Ovary (tissue), 9 donors: ENCODE data around the gene EYS. TPM values are rescaled to one million over a fixed set of nuclear protein-coding genes. Genes with fewer than 3 reads are reported as not detected.

Source experiments
- DNase-seq, 5 donors: peaks; one replicate each; pipeline ENCODE4 v3.0.0-alpha.2; 2019 to 2020
- H3K27ac ChIP-seq, 2 donors: fragments of 200-600 bp; one replicate each; pipeline versions ENCODE4 v1.5.1 to v1.8.0; 2019 to 2022
- H3K27me3 ChIP-seq: fragments of 200-600 bp; one replicate; pipeline ENCODE4 v1.8.0; 2022
- H3K36me3 ChIP-seq: fragments of 200-600 bp; sonication (generic); one replicate; pipeline ENCODE4 v1.5.1; 2019
- H3K4me1 ChIP-seq: one replicate; pipeline ENCODE4 v1.8.1; 2013; ENCODE audit warnings: mild to moderate bottlenecking, moderate library complexity; ENCODE audit not compliant: insufficient read depth
- H3K4me3 ChIP-seq: fragments of 200-600 bp; sonication (generic); one replicate; pipeline ENCODE4 v1.5.1; 2017
- H3K9me3 ChIP-seq, 2 donors: fragments of 200-600 bp in 1 of 2; sonication (generic) in 1 of 2; one replicate each; pipeline versions ENCODE4 v1.5.1 to v1.8.1; 2013 to 2019; ENCODE audit warnings: mild to moderate bottlenecking in 1 of 2, moderate library complexity in 1 of 2
- EP300 ChIP-seq: sonication (generic); formaldehyde crosslinking; IDR thresholded peaks from one replicate; pipeline ENCODE4 v1.6.1; 2017; ENCODE audit warnings: antibody characterized with exemption
- POLR2A ChIP-seq: fragments of 450-650 bp; IDR thresholded peaks from one replicate; pipeline ENCODE4 v1.6.1; 2017; ENCODE audit warnings: antibody characterized with exemption, mild to moderate bottlenecking, moderate library complexity
- WGBS, 3 donors: extraction: QIAGEN DNeasy Blood & Tissue Kit in 1 of 3; methylation state at CpG; one replicate each; pipeline versions ENCODE4 v1.1.5 to v1.1.7; 2013 to 2017; 5-methylcytosine and 5-hydroxymethylcytosine counted together
- intact Hi-C, 4 donors: fragments of 100-400 bp; cut with DNase I; formaldehyde crosslinking; loops; one replicate each; pipeline versions ENCODE4 v1.11.0 to v1.15.1; 2022 to 2023
- polyA plus RNA-seq, 2 donors: library from polyadenylated mRNA; stranded (reverse); fragments of 200-250 nt in 1 of 2; fragments of 350-450 nt in 1 of 2; fragmentation: Illumina TruSeq in 1 of 2; extraction: RNeasy Lipid Tissue Mini Kit (QIAGEN cat#74804) in 1 of 2; gene quantifications; one replicate each; pipeline ENCODE4 v1.2.3, GENCODE V29; 2013 to 2014
- total RNA-seq, 7 donors: library from RNA; depleted of rRNA in 2 of 7; stranded (reverse); fragments of >200 nt in 2 of 7; fragmentation: NEBNext Ultra II Directional in 3 of 7; extraction: Animal tissue kit (Norgen Biotek cat#: 25700) in 3 of 7; gene quantifications; one replicate each; pipeline versions ENCODE4 v1.1.0 to v1.2.4, GENCODE V29; 2016 to 2023
- TF ChIP-seq, protein P1 (sequence below), 3 donors: fragments of 450-650 bp in 2 of 3; fragments of 200-600 bp in 1 of 3; IDR thresholded peaks; one replicate each; pipeline versions ENCODE4 v1.5.1 to v1.8.0; 2016 to 2022; ENCODE audit warnings: antibody characterized with exemption in 3 of 3, mild to moderate bottlenecking in 1 of 3
- donor health status: DM: no; HTN: no; CAD: no; lungs with moderate emphysema.
- donor health status: DM: no; HTN: no; CAD: no.
- donor health status: Bipolar disorder and iron deficiency.
- donor health status: DM: yes; HTN: yes; CAD: no.
- donor health status: DM: no; HTN: no; CAD: no.
- donor health status: DM: yes; HTN: yes; CAD: no.

The EYS gene
- total and polyA plus RNA-seq, 9 donors, result under 0.01 to 0.03 (median 0.01) TPM; not detected in 6

GRCh38 chr6:65161661-65162060, 545.4 kb downstream of the EYS start:
- no peaks in the 10 kb centered on the region for H3K9me3 ChIP-seq
- H3K27ac ChIP-seq, result no peak overlapping the region
- no peak for DNase-seq
- H3K4me1 ChIP-seq, result no peaks in the 10 kb centered on the region
- TF ChIP-seq EP300 (no peak), POLR2A (no peak)
- TF ChIP-seq, protein P1, sequence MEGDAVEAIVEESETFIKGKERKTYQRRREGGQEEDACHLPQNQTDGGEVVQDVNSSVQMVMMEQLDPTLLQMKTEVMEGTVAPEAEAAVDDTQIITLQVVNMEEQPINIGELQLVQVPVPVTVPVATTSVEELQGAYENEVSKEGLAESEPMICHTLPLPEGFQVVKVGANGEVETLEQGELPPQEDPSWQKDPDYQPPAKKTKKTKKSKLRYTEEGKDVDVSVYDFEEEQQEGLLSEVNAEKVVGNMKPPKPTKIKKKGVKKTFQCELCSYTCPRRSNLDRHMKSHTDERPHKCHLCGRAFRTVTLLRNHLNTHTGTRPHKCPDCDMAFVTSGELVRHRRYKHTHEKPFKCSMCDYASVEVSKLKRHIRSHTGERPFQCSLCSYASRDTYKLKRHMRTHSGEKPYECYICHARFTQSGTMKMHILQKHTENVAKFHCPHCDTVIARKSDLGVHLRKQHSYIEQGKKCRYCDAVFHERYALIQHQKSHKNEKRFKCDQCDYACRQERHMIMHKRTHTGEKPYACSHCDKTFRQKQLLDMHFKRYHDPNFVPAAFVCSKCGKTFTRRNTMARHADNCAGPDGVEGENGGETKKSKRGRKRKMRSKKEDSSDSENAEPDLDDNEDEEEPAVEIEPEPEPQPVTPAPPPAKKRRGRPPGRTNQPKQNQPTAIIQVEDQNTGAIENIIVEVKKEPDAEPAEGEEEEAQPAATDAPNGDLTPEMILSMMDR (IDR thresholded peaks at IDR 0.05), result no peak
- H3K4me3 ChIP-seq, result no peak overlapping the region
- H3K36me3 ChIP-seq, result no peaks in the 10 kb centered on the region
- intact Hi-C loops, result no loop called here
- no peaks in the 10 kb centered on the region for H3K27me3 ChIP-seq
- 0 to 13% (median 6%) methylated on average over 1 of the region's 1 CpG for WGBS, 3 donors

DNA sequence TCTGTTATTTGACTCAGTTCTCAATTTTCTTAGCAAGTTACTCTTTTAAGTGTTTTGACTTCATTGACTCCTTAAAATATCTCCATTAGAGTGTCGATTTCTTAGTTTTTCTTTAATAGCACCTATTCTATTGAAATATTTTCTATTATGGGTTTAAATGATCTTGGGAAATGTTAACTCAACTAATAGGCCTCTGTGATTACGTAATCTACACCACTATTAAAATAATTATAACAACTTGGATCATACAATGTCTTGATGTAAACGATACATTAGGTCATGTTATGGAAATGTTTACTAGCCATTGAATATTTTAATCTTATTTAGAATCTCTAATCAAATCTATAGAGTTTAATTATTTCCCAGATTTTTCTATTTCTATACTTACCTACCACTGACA, 550.0 kb downstream of the EYS start:
- Histone ChIP-seq H3K27me3 (no peaks in the 10 kb centered on the region), H3K9me3 (no peaks in the 10 kb centered on the region), H3K4me1 (no peaks in the 10 kb centered on the region), H3K36me3 (no peaks in the 10 kb centered on the region), H3K27ac (no peak overlapping the region), H3K4me3 (no peak overlapping the region)
- 31 to 60% (median 46%) methylated on average over 3 of the region's 3 CpGs for WGBS, 3 donors
- DNase-seq, result no peak
- TF ChIP-seq POLR2A, result no peak
- TF ChIP-seq, protein P1 (IDR thresholded peaks at IDR 0.05), result no peak
- no peak for TF ChIP-seq EP300
- intact Hi-C loops, result no loop called here

- no peak overlapping the region for H3K27ac ChIP-seq
- no peak for TF ChIP-seq EP300
- TF ChIP-seq, protein P1 (IDR thresholded peaks at IDR 0.05), result no peak
- no peak for TF ChIP-seq POLR2A
- H3K27me3 ChIP-seq, result no peaks in the 10 kb centered on the region
- H3K9me3 ChIP-seq, result no peaks in the 10 kb centered on the region
- no peak overlapping the region for H3K4me3 ChIP-seq
- no peaks in the 10 kb centered on the region for H3K36me3 ChIP-seq
- intact Hi-C loops, result no loop called here
- DNase-seq, result no peak
- 87 to 89% (median 88%) methylated on average over 1 of the region's 1 CpG for WGBS, 3 donors
- no peaks in the 10 kb centered on the region for H3K4me1 ChIP-seq
Observed at GRCh38 chr6:65155083-65155482, 551.9 kb downstream of the EYS start.

DNA sequence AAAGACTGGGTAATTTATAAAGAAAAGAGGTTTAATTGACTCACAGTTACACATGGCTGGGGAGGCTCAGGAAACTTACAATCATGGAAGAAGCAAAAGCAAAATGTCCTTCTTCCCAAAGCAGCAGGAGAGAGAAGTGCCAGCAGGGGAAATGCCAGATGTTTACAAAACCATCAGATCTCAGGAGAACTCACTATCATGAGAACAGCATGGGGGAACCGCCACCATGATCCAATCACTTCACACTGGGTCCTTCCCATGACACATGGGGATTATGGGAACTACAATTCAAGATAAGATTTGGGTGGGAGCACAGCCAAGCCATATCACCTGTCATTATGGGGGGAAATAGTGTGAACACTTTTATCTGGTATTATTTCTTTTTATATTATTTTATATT, 557.2 kb downstream of the EYS start:
- Histone ChIP-seq H3K27me3 (no peaks in the 10 kb centered on the region), H3K4me3 (no peak overlapping the region), H3K9me3 (no peaks in the 10 kb centered on the region), H3K4me1 (no peaks in the 10 kb centered on the region), H3K27ac (no peak overlapping the region), H3K36me3 (no peaks in the 10 kb centered on the region)
- TF ChIP-seq EP300, result no peak
- no peak for TF ChIP-seq POLR2A
- TF ChIP-seq, protein P1 (IDR thresholded peaks at IDR 0.05), result no peak
- WGBS, 3 donors, result 79 to 100% (median 93%) methylated on average over 1 of the region's 1 CpG
- no peak for DNase-seq
- intact Hi-C loops, result no loop called here

DNA sequence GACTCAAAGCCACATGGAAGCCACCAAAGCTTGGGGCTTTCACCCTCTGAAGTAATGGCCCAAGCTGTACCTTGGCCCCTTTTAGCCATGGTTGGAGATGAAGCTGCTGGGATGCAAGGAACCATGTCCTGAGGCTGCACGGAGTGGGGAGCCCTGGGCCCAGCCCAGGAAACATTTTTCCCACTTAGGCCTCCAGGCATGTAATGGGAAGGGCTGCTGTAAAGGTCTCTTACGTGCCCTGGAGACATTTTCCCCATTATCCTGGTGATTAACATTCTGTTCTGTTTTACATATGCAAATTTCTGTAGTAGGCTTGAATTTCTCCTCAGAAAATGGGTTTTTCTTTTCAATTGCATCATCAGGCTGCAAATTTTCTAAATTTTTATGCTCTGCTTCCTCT, 558.2 kb downstream of the EYS start:
- H3K27me3 ChIP-seq, result no peaks in the 10 kb centered on the region
- no peak overlapping the region for H3K4me3 ChIP-seq
- H3K4me1 ChIP-seq, result no peaks in the 10 kb centered on the region
- H3K27ac ChIP-seq, result no peak overlapping the region
- H3K36me3 ChIP-seq, result no peaks in the 10 kb centered on the region
- no peak for DNase-seq
- H3K9me3 ChIP-seq, result no peaks in the 10 kb centered on the region
- no peak for TF ChIP-seq EP300
- TF ChIP-seq POLR2A, result no peak
- TF ChIP-seq, protein P1 (IDR thresholded peaks at IDR 0.05), result no peak
- 85 to 89% (median 85%) methylated on average over 2 of the region's 2 CpGs for WGBS, 3 donors
- intact Hi-C loops, result no loop called here
